SJSA1 (cell line): ENCODE measurements around the gene SERPIND1. TPM values are rescaled to one million over a fixed set of nuclear protein-coding genes. Genes with fewer than 3 reads are reported as not detected.
"Not testable (repeated sequence)": the region's sequence is repeated elsewhere in the genome, so short reads cannot be mapped to it uniquely, and the experiment has no call there.

Source experiments
- DNase-seq, 2 experiments: peaks; one replicate each; pipeline ENCODE4 v3.0.0-alpha.2; 2015 to 2020; ENCODE audit warnings: low spot score in 2 of 2, low read depth in 1 of 2
- H3K27ac ChIP-seq: fragments of 250-450 bp; sonication (Bioruptor Pico); 2 replicates; pipeline ENCODE4 v1.5.1; 2020; ENCODE audit warnings: mild to moderate bottlenecking, moderate library complexity
- H3K27me3 ChIP-seq: fragments of 250-450 bp; sonication (Bioruptor Pico); replicated peaks from 2 replicates; pipeline ENCODE4 v1.5.1; 2020; ENCODE audit warnings: mild to moderate bottlenecking, moderate library complexity
- H3K36me3 ChIP-seq: fragments of 250-450 bp; sonication (Bioruptor Pico); 2 replicates; pipeline ENCODE4 v1.5.1; 2020; ENCODE audit warnings: mild to moderate bottlenecking
- H3K4me1 ChIP-seq: fragments of 250-450 bp; sonication (Bioruptor Pico); replicated peaks from 2 replicates; pipeline ENCODE4 v1.6.1; 2021; ENCODE audit warnings: mild to moderate bottlenecking
- H3K4me3 ChIP-seq: fragments of 250-450 bp; sonication (Bioruptor Pico); 2 replicates; pipeline ENCODE4 v1.5.1; 2020; ENCODE audit warnings: mild to moderate bottlenecking
- H3K9me3 ChIP-seq: fragments of 250-450 bp; sonication (Bioruptor Pico); replicated peaks from 2 replicates; pipeline ENCODE4 v1.5.1; 2020; ENCODE audit warnings: mild to moderate bottlenecking
- total RNA-seq: library from RNA; depleted of rRNA; stranded (reverse); fragments of >200 nt; shearing (Covaris generic); gene quantifications from 2 replicates; pipeline ENCODE4 v1.2.3, GENCODE V29; 2014

The SERPIND1 gene
- total RNA-seq, 1 experiment from 2014 or later, result not detected

GRCh38 chr22:20814221-20814808 lies 40.4 kb downstream of the SERPIND1 start:
- Histone ChIP-seq H3K4me1 (no peaks in the 10 kb centered on the region), H3K4me3 (no peak overlapping the region), H3K27ac (no peak overlapping the region), H3K27me3 (no peaks in the 10 kb centered on the region), H3K36me3 (peaks cover 44% of the 10 kb centered on the region), H3K9me3 (no peaks in the 10 kb centered on the region)
- DNase-seq, result no peak

DNA sequence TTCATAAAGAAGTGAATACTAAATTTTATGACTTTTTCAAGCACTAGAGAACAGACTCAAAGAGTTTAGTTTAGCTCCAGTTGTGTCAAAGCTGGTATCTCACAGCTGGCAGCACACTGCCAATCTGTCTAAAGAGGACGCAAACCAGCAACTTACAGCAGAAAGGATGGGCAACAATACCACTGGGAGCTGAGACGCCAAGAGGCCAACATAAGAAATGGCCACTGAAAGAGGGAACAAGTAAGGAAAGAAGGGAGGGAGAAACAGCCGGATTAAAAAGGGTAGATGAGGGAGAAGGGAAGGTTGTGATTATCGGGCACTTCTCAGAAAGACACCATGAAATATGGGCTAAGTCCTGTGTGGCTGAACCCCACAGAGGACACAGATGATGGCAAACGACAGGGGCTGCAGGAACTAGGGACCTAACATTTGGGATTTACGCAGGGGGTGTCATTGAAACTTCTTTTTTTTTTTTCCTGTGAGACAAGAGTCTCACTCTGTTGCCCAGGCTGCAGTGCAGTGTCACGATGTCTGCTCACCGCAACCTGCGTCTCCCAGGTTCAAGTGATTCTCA lies 41.7 kb downstream of the SERPIND1 start:
- no peaks in the 10 kb centered on the region for H3K27me3 ChIP-seq
- no peaks in the 10 kb centered on the region for H3K9me3 ChIP-seq
- H3K36me3 ChIP-seq, result peaks cover 50% of the 10 kb centered on the region
- no peak overlapping the region for H3K27ac ChIP-seq
- H3K4me3 ChIP-seq, result no peak overlapping the region
- no peak for DNase-seq
- H3K4me1 ChIP-seq, result no peaks in the 10 kb centered on the region

DNA sequence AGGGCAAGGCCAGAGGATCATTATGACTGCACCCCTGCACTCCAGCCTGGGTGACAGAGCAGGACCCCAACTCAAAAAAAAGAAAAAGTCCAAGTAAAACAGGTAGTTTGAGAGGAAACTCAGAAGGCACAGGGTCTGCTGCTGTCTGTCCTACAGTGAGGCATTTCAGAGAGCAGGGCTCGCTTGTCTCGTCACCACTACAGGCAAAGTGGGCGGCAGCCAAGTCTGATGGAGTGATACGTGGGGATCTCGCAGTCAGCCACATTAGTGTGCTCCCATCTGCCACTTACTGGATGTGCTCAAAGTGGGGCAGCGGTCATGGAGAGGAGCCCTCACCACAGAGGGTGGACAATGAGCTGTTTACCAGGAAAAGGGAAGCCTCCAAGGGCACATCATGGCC lies 42.6 kb downstream of the SERPIND1 start:
- Histone ChIP-seq H3K27ac (no peak overlapping the region), H3K36me3 (peaks cover 48% of the 10 kb centered on the region), H3K4me3 (no peak overlapping the region), H3K9me3 (no peaks in the 10 kb centered on the region), H3K4me1 (no peaks in the 10 kb centered on the region), H3K27me3 (no peaks in the 10 kb centered on the region)
- no peak for DNase-seq

DNA sequence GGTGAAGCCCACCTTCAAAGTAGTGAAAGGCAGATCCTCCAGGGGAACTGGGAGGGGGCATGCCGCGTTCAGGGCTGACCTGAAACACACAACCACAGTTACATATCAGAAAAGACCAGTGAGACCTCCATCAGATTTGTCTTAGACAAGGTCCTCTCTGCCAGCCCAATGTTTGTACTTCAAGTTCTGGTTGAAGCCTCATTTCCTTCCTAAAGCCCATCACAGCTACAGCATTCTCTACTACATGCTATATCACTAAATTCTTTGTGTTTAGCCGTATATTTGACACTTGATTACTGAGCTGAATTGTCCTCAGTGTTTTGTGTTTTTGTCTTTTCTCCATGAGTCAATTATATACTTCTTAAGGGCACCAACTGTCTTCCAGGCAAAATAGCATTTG lies 44.6 kb downstream of the SERPIND1 start:
- Histone ChIP-seq H3K4me1 (no peaks in the 10 kb centered on the region), H3K27me3 (no peaks in the 10 kb centered on the region), H3K9me3 (no peaks in the 10 kb centered on the region), H3K27ac (no peak overlapping the region), H3K4me3 (no peak overlapping the region), H3K36me3 (peaks cover 48% of the 10 kb centered on the region)
- no peak for DNase-seq

- no peaks in the 10 kb centered on the region for H3K4me1 ChIP-seq
- no peak overlapping the region for H3K4me3 ChIP-seq
- no peaks in the 10 kb centered on the region for H3K27me3 ChIP-seq
- no peak overlapping the region for H3K27ac ChIP-seq
- H3K9me3 ChIP-seq, result no peaks in the 10 kb centered on the region
- peaks cover 51% of the 10 kb centered on the region for H3K36me3 ChIP-seq
- no peak for DNase-seq
These were observed 45.6 kb downstream of the SERPIND1 start for GRCh38 chr22:20819471-20819870.

- H3K27me3 ChIP-seq, result not testable (repeated sequence)
- H3K36me3 ChIP-seq, result peaks cover 53% of the 10 kb centered on the region
These were observed 47.9 kb downstream of the SERPIND1 start for GRCh38 chr22:20821717-20822239.

DNA sequence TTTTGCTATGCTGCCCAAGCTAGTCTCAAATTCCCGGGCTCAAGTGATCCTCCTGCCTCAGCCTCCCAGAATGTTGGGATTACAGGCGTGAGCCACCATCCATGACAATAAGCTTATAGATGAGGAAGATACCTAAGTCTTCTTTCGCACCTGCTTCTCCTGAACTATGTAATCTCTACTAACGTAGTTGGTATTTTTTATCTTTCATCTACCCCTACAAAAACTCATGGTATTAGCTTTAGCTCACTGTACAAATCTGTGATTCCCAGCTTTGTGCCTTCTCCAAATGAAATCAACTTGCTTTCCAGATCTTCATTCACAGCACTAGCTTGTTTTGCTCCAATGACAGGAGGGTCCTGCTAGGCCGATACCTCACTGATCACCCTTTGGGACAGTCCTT lies 48.3 kb downstream of the SERPIND1 start:
- no peaks in the 10 kb centered on the region for H3K4me1 ChIP-seq
- no peak overlapping the region for H3K27ac ChIP-seq
- H3K27me3 ChIP-seq, result no peaks in the 10 kb centered on the region
- no peak overlapping the region for H3K4me3 ChIP-seq
- no peak for DNase-seq
- peaks cover 48% of the 10 kb centered on the region for H3K36me3 ChIP-seq
- H3K9me3 ChIP-seq, result no peaks in the 10 kb centered on the region

More at GRCh38 chr22:20821717-20822239, 47.9 kb downstream of the SERPIND1 start:
- H3K4me3 ChIP-seq, H3K9me3 ChIP-seq, DNase-seq, H3K27ac ChIP-seq, H3K4me1 ChIP-seq: not testable (repeated sequence)

DNA sequence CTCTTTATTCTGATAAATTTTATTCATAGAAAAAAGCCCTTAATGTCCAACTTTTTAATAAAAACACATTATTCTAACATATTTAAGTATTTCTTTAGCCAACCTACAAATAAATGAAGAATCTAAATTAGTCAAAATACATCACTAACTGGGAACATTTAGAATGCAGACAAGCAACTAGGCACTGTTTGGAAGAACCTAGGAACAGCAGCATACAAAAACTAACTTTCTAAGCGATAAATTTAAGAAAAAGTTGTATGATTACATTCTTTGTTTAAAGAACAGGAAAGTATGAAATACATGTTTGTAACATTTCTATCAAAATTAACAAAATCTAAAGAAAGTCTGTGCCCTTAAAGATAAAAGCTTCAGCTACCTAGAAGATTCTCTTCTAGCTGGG lies 49.4 kb downstream of the SERPIND1 start:
- peaks cover 46% of the 10 kb centered on the region for H3K36me3 ChIP-seq
- H3K9me3 ChIP-seq, result no peaks in the 10 kb centered on the region
- no peak overlapping the region for H3K27ac ChIP-seq
- no peak for DNase-seq
- H3K27me3 ChIP-seq, result no peaks in the 10 kb centered on the region
- no peak overlapping the region for H3K4me3 ChIP-seq
- H3K4me1 ChIP-seq, result no peaks in the 10 kb centered on the region

GRCh38 chr22:20825216-20825615 lies 51.3 kb downstream of the SERPIND1 start:
- H3K4me1 ChIP-seq, H3K27me3 ChIP-seq, H3K27ac ChIP-seq, DNase-seq, H3K4me3 ChIP-seq, H3K9me3 ChIP-seq: not testable (repeated sequence)
- peaks cover 30% of the 10 kb centered on the region for H3K36me3 ChIP-seq

DNA sequence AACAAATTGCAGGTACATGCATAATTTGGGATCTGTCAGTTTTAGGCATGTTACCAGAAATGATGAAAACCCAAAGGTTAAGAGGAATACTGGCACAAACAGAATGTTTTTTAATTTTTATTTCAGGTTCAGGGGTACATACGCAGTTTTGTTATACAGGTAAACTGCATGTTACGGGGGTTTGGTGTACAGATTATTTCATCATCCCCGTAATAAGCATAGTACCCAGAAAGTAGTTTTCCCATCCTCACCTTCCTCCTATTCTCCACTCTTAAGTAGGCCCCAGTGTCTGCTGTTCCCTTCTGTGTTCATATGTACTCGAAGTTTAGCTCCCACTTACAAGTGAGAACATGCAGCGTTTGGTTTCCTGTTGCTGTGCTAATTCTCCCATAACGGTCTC lies 51.7 kb downstream of the SERPIND1 start:
- no peaks in the 10 kb centered on the region for H3K4me1 ChIP-seq
- no peak for DNase-seq
- no peak overlapping the region for H3K4me3 ChIP-seq
- no peaks in the 10 kb centered on the region for H3K9me3 ChIP-seq
- no peak overlapping the region for H3K27ac ChIP-seq
- peaks cover 34% of the 10 kb centered on the region for H3K36me3 ChIP-seq
- no peaks in the 10 kb centered on the region for H3K27me3 ChIP-seq

DNA sequence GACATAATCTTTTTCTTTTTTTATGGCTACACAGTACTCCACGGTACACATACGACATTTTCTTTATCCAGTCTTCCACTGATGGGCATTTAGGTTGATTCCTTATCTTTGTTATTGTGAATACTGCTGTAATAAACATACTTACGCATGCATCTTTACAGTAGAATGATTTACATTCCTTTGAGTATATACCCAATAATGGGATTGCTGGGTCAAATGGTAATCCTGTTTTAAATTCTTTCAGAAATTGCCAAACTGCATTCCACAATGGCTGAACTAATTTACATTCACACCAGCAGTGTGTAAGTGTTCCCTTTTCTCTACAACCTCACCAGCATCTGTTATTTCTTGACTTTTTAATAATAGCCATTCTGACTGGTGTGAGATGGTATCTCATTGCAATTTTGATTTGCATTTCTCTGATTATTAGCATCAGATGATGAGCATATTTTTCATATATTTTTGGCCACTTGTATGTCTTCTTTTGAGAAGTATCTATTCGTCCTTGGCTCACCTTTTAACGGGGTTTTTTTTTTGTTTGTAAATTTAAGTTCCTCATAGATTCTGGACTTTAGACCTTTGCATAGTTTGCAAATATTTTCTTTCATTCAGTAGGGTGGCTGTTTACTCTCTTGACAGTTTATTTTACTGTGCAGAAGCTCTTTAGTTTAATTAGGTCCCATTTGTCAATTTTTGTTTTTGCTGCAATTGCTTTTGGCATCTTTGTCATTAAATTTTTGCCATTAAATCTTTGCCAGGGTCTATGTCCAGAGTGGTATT lies 52.6 kb downstream of the SERPIND1 start:
- H3K27ac ChIP-seq, DNase-seq, H3K4me1 ChIP-seq, H3K9me3 ChIP-seq, H3K4me3 ChIP-seq, H3K27me3 ChIP-seq: not testable (repeated sequence)
- H3K36me3 ChIP-seq, result peaks cover 38% of the 10 kb centered on the region

DNA sequence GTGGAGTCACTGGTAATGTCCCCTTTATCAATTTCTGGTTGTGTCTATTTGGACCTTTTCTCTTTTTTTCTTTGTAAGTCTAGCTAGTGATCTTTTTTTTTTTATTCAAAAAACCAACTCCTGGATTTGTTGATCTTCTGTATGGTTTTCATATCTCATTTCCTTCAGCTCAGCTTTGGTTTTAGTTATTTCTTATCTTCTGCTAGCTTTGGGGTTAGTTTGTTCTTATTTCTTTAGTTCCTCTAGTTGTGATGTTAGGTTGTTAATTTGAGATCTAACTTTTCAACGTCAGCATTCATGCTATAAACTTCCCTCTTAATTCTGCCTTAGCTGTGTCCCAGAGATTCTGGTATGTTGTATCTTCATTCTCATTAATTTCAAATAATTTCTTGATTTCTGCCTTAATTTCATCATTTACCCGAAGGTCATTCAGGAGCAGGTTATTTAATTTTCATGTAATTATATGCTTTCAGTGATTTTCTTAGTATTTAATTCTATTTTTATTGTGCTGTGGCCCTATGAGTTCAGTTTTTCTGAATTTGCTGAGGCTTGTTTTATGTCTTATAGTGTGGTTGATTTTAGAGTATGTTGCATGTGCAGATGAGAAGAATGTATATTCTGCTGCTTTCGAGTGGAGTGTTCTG lies 55.7 kb downstream of the SERPIND1 start:
- Histone ChIP-seq H3K27me3 (no peaks in the 10 kb centered on the region), H3K9me3 (no peaks in the 10 kb centered on the region), H3K4me3 (no peak overlapping the region), H3K4me1 (no peaks in the 10 kb centered on the region), H3K27ac (no peak overlapping the region), H3K36me3 (peaks cover 42% of the 10 kb centered on the region)
- no peak for DNase-seq

GRCh38 chr22:20833225-20833665 lies 59.3 kb downstream of the SERPIND1 start:
- no peaks in the 10 kb centered on the region for H3K9me3 ChIP-seq
- H3K36me3 ChIP-seq, result peaks cover 41% of the 10 kb centered on the region
- H3K27me3 ChIP-seq, result no peaks in the 10 kb centered on the region
- H3K4me1 ChIP-seq, result no peaks in the 10 kb centered on the region
- H3K27ac ChIP-seq, result no peak overlapping the region
- H3K4me3 ChIP-seq, result no peak overlapping the region
- no peak for DNase-seq

- DNase-seq, result no peak
- no peaks in the 10 kb centered on the region for H3K9me3 ChIP-seq
- no peaks in the 10 kb centered on the region for H3K4me1 ChIP-seq
- peaks cover 41% of the 10 kb centered on the region for H3K36me3 ChIP-seq
- H3K4me3 ChIP-seq, result no peak overlapping the region
- H3K27me3 ChIP-seq, result no peaks in the 10 kb centered on the region
- H3K27ac ChIP-seq, result no peak overlapping the region
These were observed 60.3 kb downstream of the SERPIND1 start for GRCh38 chr22:20834206-20834605.
